ENCODE data around the gene SYNGR2. TPM values are rescaled to one million over a fixed set of nuclear protein-coding genes. Genes with fewer than 3 reads are reported as not detected.

The SYNGR2 gene
- total and polyA plus RNA-seq, 9 of the 15 experiments (the other 6 are each of a cell fraction or from before 2014, with no cell fraction given), result 1.4 to 173 (median 87.8) TPM

DNA sequence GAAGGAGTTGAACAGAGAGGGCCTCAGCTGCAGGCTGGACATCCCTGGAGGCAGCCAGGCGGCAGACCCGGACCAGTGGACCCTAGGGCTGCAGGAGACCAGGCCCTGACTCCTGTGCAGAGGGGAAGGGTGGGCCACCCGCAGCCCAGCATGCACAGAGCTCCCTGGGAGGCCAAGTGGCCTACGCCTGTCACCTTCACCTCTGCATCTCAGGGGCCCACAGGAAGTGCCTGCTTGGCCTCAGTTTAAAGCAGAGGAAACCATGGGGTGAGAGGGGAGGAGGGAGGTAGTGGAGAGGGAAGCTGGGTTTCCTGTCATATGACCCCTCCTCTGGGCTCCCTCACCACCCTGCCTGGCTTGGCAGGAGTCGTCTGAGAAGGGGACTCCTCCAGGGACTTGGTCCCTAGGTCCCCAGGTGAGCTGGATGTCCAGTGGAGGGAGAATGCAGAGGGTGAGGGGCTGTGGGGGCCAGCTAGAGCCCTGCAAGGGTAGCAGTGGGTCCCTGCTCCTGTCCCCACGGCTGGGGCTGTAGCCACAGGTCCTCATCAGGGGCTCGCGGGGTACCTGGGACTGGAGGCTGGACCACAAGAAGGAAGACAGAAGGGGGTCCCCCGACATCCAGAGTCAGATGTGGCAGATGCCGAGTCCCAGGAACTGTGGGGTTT is 37.8 kb upstream of the SYNGR2 start, which contains the start of gene TMC8 (continued):
- TF ChIP-seq, protein P1, sequence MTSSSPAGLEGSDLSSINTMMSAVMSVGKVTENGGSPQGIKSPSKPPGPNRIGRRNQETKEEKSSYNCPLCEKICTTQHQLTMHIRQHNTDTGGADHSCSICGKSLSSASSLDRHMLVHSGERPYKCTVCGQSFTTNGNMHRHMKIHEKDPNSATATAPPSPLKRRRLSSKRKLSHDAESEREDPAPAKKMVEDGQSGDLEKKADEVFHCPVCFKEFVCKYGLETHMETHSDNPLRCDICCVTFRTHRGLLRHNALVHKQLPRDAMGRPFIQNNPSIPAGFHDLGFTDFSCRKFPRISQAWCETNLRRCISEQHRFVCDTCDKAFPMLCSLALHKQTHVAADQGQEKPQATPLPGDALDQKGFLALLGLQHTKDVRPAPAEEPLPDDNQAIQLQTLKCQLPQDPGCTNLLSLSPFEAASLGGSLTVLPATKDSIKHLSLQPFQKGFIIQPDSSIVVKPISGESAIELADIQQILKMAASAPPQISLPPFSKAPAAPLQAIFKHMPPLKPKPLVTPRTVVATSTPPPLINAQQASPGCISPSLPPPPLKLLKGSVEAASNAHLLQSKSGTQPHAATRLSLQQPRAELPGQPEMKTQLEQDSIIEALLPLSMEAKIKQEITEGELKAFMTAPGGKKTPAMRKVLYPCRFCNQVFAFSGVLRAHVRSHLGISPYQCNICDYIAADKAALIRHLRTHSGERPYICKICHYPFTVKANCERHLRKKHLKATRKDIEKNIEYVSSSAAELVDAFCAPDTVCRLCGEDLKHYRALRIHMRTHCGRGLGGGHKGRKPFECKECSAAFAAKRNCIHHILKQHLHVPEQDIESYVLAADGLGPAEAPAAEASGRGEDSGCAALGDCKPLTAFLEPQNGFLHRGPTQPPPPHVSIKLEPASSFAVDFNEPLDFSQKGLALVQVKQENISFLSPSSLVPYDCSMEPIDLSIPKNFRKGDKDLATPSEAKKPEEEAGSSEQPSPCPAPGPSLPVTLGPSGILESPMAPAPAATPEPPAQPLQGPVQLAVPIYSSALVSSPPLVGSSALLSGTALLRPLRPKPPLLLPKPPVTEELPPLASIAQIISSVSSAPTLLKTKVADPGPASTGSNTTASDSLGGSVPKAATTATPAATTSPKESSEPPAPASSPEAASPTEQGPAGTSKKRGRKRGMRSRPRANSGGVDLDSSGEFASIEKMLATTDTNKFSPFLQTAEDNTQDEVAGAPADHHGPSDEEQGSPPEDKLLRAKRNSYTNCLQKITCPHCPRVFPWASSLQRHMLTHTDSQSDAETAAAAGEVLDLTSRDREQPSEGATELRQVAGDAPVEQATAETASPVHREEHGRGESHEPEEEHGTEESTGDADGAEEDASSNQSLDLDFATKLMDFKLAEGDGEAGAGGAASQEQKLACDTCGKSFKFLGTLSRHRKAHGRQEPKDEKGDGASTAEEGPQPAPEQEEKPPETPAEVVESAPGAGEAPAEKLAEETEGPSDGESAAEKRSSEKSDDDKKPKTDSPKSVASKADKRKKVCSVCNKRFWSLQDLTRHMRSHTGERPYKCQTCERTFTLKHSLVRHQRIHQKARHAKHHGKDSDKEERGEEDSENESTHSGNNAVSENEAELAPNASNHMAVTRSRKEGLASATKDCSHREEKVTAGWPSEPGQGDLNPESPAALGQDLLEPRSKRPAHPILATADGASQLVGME (CRISPR knock-in tag; IDR thresholded peaks at IDR 0.05), result 0 out of 2 replicates have a peak, but pooled peaks have one; percentile 61
- no peak for TF ChIP-seq NR2C2 (CRISPR knock-in tag; IDR thresholded peaks at IDR 0.05)
- peak; percentile 43; the same call in 1 of the 2 replicates for TF ChIP-seq NR2C2 (tag; IDR thresholded peaks at IDR 0.05)
- TF ChIP-seq NR2F6 (CRISPR knock-in tag; IDR thresholded peaks at IDR 0.05), result no peak
- no peak for TF ChIP-seq CHD4 (IDR thresholded peaks at IDR 0.05; ENCODE audit: insufficient read depth, insufficient replicate concordance, low read depth, low read length, poor library complexity, severe bottlenecking)
- TF ChIP-seq, protein P2, sequence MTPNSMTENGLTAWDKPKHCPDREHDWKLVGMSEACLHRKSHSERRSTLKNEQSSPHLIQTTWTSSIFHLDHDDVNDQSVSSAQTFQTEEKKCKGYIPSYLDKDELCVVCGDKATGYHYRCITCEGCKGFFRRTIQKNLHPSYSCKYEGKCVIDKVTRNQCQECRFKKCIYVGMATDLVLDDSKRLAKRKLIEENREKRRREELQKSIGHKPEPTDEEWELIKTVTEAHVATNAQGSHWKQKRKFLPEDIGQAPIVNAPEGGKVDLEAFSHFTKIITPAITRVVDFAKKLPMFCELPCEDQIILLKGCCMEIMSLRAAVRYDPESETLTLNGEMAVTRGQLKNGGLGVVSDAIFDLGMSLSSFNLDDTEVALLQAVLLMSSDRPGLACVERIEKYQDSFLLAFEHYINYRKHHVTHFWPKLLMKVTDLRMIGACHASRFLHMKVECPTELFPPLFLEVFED (CRISPR knock-in tag; conservative IDR thresholded peaks at IDR 0.05), result no peak
- no peak for TF ChIP-seq HSF4 (CRISPR knock-in tag; IDR thresholded peaks at IDR 0.05; ENCODE audit: borderline replicate concordance)
- no peak for TF ChIP-seq CHD1 (IDR thresholded peaks at IDR 0.05; ENCODE audit: low read length)
- no peak for TF ChIP-seq ELF2 (CRISPR knock-in tag; IDR thresholded peaks at IDR 0.05)
- TF ChIP-seq ETV1 (tag; conservative IDR thresholded peaks at IDR 0.05; ENCODE audit: low read depth), result peak; percentile 60
- no peak for TF ChIP-seq ZNF436 (CRISPR knock-in tag; IDR thresholded peaks at IDR 0.05)
- TF ChIP-seq, protein P3, sequence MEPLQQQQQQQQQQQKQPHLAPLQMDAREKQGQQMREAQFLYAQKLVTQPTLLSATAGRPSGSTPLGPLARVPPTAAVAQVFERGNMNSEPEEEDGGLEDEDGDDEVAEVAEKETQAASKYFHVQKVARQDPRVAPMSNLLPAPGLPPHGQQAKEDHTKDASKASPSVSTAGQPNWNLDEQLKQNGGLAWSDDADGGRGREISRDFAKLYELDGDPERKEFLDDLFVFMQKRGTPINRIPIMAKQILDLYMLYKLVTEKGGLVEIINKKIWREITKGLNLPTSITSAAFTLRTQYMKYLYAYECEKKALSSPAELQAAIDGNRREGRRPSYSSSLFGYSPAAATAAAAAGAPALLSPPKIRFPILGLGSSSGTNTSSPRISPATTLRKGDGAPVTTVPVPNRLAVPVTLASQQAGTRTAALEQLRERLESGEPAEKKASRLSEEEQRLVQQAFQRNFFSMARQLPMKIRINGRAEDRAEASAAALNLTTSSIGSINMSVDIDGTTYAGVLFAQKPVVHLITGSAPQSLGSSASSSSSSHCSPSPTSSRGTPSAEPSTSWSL (CRISPR knock-in tag; IDR thresholded peaks at IDR 0.05; ENCODE audit: borderline replicate concordance), result no peak
- TF ChIP-seq TEAD1 (CRISPR knock-in tag; IDR thresholded peaks at IDR 0.05), result no peak
- no peak for TF ChIP-seq PURB (CRISPR knock-in tag; IDR thresholded peaks at IDR 0.05; ENCODE audit: low read depth)
- TF ChIP-seq, protein P4, sequence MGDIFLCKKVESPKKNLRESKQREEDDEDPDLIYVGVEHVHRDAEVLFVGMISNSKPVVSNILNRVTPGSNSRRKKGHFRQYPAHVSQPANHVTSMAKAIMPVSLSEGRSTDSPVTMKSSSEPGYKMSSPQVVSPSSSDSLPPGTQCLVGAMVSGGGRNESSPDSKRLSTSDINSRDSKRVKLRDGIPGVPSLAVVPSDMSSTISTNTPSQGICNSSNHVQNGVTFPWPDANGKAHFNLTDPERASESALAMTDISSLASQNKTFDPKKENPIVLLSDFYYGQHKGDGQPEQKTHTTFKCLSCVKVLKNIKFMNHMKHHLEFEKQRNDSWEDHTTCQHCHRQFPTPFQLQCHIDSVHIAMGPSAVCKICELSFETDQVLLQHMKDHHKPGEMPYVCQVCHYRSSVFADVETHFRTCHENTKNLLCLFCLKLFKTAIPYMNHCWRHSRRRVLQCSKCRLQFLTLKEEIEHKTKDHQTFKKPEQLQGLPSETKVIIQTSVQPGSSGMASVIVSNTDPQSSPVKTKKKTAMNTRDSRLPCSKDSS (IDR thresholded peaks at IDR 0.05; ENCODE audit: low read depth, partially characterized antibody), result no peak
- TF ChIP-seq NCOA4 (IDR thresholded peaks at IDR 0.05; ENCODE audit: partially characterized antibody), result no peak
- no peak; a peak in 1 of 4 replicates for TF ChIP-seq KDM1A (IDR thresholded peaks at IDR 0.05)
- no peak for TF ChIP-seq ZNF217 (CRISPR knock-in tag; IDR thresholded peaks at IDR 0.05)

All from K562 (cell line).